Right lobe of liver (tissue), 6 donors: Measurements from ENCODE around the gene HIBADH. TPM values are rescaled to one million over a fixed set of nuclear protein-coding genes. Genes with fewer than 3 reads are reported as not detected.

Source experiments
- ATAC-seq, 4 donors: fragments of 200-7000 bp; cut with Tn5 transposase; one replicate each; pipeline ENCODE4 v1.9.1; 2020; ENCODE audit warnings: mild to moderate bottlenecking in 4 of 4, moderate library complexity in 4 of 4
- DNase-seq, 3 donors: peaks; one replicate each; pipeline ENCODE4 v3.0.0-alpha.2; 2020
- H3K27ac ChIP-seq, 3 donors: fragments of 200-600 bp; one replicate each; pipeline ENCODE4 v1.8.0; 2022
- H3K27me3 ChIP-seq, 2 donors: fragments of 200-600 bp; one replicate each; pipeline ENCODE4 v1.8.0; 2022
- H3K36me3 ChIP-seq, 4 donors: fragments of 200-600 bp; sonication (generic) in 1 of 4; one replicate each; pipeline versions ENCODE4 v1.5.1 to v1.8.0; 2017 to 2022; ENCODE audit warnings: control low read depth in 1 of 4
- H3K4me1 ChIP-seq, 4 donors: fragments of 200-600 bp; sonication (generic) in 1 of 4; one replicate each; pipeline versions ENCODE4 v1.5.1 to v1.8.0; 2017 to 2022; ENCODE audit warnings: control low read depth in 1 of 4
- H3K4me3 ChIP-seq, 3 donors: fragments of 200-600 bp; one replicate each; pipeline ENCODE4 v1.8.0; 2022
- H3K9me3 ChIP-seq, 4 donors: fragments of 200-600 bp; sonication (generic) in 1 of 4; one replicate each; pipeline versions ENCODE4 v1.5.1 to v1.8.0; 2017 to 2022; ENCODE audit warnings: control low read depth in 1 of 4
- CTCF ChIP-seq, 4 donors: fragments of 200-600 bp in 3 of 4; fragments of 450-650 bp in 1 of 4; IDR thresholded peaks; one replicate each; pipeline versions ENCODE4 v1.5.1 to v1.8.0; 2016 to 2022; ENCODE audit warnings: antibody characterized with exemption in 4 of 4, mild to moderate bottlenecking in 2 of 4
- POLR2A ChIP-seq: fragments of 450-650 bp; IDR thresholded peaks from one replicate; pipeline ENCODE4 v1.6.1; 2017; ENCODE audit warnings: antibody characterized with exemption, mild to moderate bottlenecking
- WGBS: methylation state at CpG from one replicate; pipeline ENCODE4 v1.1.6; 2018; ENCODE audit warnings: low coverage, low lambda C conversion rate; ENCODE audit not compliant: insufficient coverage; ENCODE audit errors: missing lambda C conversion rate; 5-methylcytosine and 5-hydroxymethylcytosine counted together
- intact Hi-C, 2 donors: fragments of 100-400 bp; cut with DNase I; formaldehyde crosslinking; loops; one replicate each; pipeline versions ENCODE4 v1.11.2 to v1.14.1; 2022
- total RNA-seq, 6 experiments: library from RNA; depleted of rRNA in 2 of 6; stranded (reverse); fragments of >200 nt in 2 of 6; fragmentation: NEBNext Ultra II Directional in 3 of 6; extraction: Animal tissue kit (Norgen Biotek cat#: 25700) in 3 of 6; gene quantifications; one replicate each; pipeline versions ENCODE4 v1.1.0 to v1.2.4, GENCODE V29; 2016 to 2023
- donor health status: DM: no; HTN: yes; CAD: no.
- donor health status: DM: no; HTN: no; CAD: no.
- donor health status: DM: no; HTN: no; CAD: no.
- donor health status: DM: no; HTN: yes; CAD: no.
- donor health status: DM: no; HTN: yes; CAD: no.

HIBADH gene
- total RNA-seq, 6 experiments from 2014 or later: 64.9 to 143 (median 67.2) TPM

- H3K27me3 ChIP-seq: no peaks in the 10 kb centered on the region
- DNase-seq (no peak), ATAC-seq (no peak)
- TF ChIP-seq POLR2A (no peak), CTCF (IDR thresholded peaks at IDR 0.05) (no peak)
- 35% methylated on average over 2 of the region's 2 CpGs for WGBS
- H3K9me3 ChIP-seq: no peaks in the 10 kb centered on the region
- no peaks in the 10 kb centered on the region for H3K36me3 ChIP-seq
- H3K27ac ChIP-seq: no peak overlapping the region
- no peak overlapping the region for H3K4me3 ChIP-seq
- intact Hi-C loops: no loop called here
- H3K4me1 ChIP-seq: no peaks in the 10 kb centered on the region
Observed at GRCh38 chr7:27476493-27476892, 186.2 kb downstream of the HIBADH start.

Other genes starting within 250 kb of the HIBADH start
- gene TAX1BP1, start 77.3 kb upstream of the HIBADH start, total RNA-seq: 10 to 100 TPM; 39.2 to 63.8 (median 47.4) TPM